Epithelial cell of esophagus (primary cell): ENCODE results near the gene TMEM52B.
"Not testable (repeated sequence)": the region's sequence is repeated elsewhere in the genome, so short reads cannot be mapped to it uniquely, and the experiment has no call there.

Source experiments
- DNase-seq: peaks from one replicate; pipeline ENCODE4 v3.0.0; 2010; ENCODE audit warnings: low read depth
- H3K4me3 ChIP-seq: 2 replicates; pipeline ENCODE4 v1.5.1; 2011; ENCODE audit warnings: mild to moderate bottlenecking, low read length, control low read depth
- TF ChIP-seq, protein P1 (sequence below): IDR thresholded peaks from 2 replicates; pipeline ENCODE4 v1.5.1; 2011; ENCODE audit warnings: low read depth, mild to moderate bottlenecking, low read length, control low read depth, inconsistent platforms; ENCODE audit not compliant: insufficient read depth; ENCODE audit errors: missing control alignments

The TMEM52B gene

DNA sequence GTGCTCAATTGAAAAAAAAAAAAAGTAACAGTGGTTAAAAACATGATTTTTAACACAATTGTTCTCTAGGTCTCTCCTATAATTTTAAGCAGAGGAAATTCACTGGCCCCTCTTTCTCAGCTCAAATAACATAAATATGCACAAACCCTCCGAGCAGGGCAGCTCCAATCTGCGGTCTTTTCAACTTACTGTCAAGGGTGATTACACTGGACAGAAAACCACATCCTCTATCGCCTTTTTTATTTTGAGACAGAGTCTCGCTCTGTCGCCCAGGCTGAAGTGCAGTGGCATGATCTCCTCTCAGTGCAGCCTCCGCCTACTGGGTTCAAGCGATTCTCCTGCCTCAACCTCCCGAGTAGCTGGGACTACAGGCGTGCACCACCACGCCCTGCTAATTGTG lies 17.4 kb downstream of the TMEM52B start:
- DNase-seq = no peak
- TF ChIP-seq, protein P1, sequence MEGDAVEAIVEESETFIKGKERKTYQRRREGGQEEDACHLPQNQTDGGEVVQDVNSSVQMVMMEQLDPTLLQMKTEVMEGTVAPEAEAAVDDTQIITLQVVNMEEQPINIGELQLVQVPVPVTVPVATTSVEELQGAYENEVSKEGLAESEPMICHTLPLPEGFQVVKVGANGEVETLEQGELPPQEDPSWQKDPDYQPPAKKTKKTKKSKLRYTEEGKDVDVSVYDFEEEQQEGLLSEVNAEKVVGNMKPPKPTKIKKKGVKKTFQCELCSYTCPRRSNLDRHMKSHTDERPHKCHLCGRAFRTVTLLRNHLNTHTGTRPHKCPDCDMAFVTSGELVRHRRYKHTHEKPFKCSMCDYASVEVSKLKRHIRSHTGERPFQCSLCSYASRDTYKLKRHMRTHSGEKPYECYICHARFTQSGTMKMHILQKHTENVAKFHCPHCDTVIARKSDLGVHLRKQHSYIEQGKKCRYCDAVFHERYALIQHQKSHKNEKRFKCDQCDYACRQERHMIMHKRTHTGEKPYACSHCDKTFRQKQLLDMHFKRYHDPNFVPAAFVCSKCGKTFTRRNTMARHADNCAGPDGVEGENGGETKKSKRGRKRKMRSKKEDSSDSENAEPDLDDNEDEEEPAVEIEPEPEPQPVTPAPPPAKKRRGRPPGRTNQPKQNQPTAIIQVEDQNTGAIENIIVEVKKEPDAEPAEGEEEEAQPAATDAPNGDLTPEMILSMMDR = no peak
- H3K4me3 ChIP-seq = no peak overlapping the region

DNA sequence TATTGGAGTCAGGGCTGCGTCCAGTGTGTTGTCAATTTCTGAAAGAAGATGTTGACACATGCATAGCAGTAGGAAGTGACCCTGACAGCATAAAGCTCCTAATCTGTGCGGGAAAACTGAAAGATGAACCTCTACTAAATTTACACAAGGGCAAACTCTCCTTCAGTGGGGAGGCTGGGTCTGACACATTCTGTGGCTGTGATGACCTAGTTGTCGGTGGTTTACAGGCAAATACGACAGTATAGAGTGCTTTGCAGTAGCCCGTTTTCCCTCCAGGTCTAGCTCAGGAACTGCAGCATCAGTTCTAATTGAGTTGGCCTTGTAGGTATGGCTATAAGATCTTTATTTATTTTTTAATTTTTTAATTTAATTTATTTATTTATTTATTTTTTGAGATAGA lies 19.0 kb downstream of the TMEM52B start:
- no peak overlapping the region for H3K4me3 ChIP-seq
- TF ChIP-seq, protein P1 = no peak

DNA sequence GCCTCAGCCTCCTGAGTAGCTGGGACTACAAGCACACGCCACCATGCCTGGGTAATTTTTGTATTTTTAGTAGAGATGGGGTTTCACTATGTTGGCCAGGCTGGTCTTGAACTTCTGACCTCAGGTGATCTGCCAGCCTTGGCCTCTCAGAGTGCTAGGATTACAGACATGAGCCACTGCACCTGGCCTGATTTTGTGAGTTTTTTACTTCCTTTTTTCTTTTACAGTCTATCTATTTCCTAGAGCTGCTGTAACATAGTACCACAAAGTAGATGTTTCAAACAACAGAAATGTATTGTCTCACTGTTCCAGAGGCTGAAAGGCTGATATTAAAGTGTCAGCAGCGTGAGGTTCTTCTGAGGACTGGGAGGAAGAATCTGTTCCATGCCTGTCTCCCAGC lies 25.7 kb downstream of the TMEM52B start:
- DNase-seq, H3K4me3 ChIP-seq: not testable (repeated sequence)

More for the DNA sequence above, 19.0 kb downstream of the TMEM52B start:
- no peak for DNase-seq

DNA sequence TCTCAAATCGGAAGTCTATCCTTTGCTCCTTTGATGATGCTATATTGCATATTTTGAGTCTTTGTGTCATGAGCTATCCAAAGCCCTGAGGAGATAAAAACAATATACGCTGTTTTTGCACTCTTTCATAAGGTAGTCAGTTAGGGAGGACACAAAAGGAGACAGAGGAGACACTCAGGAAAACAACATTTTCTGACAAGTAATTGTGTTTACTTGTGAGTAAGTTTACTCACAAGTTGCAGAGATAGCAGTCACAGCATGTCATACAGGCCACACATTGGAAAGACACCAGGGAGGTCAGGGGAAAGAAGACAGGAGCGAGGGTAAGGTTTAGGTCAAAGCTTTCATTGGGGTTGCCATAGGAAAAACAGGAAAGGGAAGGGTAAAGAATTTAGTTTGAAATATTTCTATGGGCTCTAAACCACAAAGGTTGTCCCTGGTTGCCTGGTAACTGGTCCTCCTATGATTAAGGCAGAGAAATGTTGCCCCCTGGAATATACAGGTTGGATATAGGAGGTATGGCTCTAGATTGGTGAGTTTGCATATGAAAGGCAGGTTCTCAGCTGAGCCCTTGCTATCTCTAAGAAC lies 26.5 kb downstream of the TMEM52B start:
- TF ChIP-seq, protein P1 = no peak
- H3K4me3 ChIP-seq = no peak overlapping the region
- DNase-seq = peak; percentile 75

DNA sequence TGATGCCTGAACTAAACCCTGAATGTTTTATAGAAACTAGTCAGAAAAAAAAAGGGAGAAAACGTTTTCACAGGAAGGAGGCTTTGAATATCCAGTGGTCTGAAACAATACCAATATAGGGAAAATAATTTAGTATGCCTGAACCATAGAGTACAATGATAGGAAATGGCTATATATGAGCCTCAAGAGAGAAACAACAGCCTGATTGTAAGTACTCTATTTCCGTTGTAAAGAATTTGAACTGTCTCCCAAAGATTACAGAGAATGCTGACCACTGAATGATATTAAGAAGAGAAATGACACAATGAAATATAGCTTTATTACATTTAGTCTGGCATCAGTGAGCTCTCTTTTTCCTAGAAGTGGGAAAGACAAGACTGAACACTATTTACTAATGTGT lies 28.3 kb downstream of the TMEM52B start:
- TF ChIP-seq, protein P1 = no peak
- no peak overlapping the region for H3K4me3 ChIP-seq
- DNase-seq = no peak

DNA sequence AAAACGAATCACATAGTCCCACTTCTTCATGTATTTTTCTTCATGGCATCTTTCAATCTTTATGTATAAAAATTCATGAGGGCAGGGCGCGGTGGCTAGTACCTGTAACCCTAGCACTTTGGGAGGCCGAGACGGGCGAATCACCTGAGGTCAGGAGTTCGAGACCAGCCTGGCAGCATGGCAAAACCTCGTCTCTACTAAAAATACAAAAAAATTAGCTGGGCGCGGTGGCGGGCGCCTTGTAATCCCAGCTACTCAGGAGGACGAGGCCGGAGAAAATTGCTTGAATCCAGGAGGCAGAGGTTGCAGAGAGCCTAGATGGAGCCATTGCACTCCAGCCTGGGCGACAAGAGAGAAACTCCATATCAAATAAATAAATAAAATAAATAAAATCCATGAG lies 31.4 kb downstream of the TMEM52B start:
- DNase-seq = no peak
- TF ChIP-seq, protein P1 = no peak

DNA sequence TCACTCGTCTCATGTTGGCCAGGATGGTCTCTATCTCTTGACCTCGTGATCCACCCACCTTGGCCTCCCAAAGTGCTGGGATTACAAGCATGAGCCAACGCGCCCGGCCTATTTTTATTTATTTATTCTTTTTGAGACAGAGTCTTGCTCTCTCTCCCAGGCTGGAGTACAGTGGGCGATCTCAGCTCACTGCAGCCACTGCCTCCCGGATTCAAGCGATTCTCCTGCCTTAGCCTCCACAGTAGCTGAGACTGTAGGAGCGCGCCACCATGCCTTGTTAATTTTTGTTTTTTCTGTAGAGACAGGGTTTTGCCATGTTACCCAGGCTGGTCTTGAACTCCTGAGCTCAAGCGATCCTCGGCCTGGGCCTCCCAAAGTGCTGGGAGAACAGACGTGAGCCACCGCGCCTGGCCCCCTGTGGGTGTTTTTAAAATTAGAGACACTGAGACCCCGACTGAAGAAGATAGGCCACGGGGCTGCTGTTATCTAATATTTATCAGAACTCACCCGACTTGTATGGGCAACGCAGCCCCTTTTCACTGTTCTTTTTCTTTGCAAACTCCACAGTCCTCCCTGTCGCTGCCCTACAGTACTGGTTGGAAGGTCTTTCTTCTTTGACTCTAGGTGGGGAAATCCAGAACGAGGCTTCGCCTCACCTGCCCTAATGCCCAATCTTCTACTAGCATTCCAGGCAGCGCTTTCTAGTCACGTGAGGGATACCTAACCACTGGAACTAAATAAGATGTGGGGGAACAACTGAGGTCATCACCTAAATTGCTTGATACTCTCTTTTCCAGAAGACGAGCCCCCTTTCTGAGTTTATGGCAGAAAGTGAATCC lies 32.5 kb downstream of the TMEM52B start:
- DNase-seq = no peak
- TF ChIP-seq, protein P1 = no peak
- H3K4me3 ChIP-seq = no peak overlapping the region

More for the DNA sequence above, 31.4 kb downstream of the TMEM52B start:
- no peak overlapping the region for H3K4me3 ChIP-seq
